Measurements from ENCODE around the gene EFNB2.

GRCh38 chr13:106535552-106536243, at the start of gene EFNB2:
- TF ChIP-seq CTCF (IDR thresholded peaks at IDR 0.05; ENCODE audit: low read depth, low read length, poor library complexity, severe bottlenecking) (no peak), EZH2phosphoT487 (IDR thresholded peaks at IDR 0.05; ENCODE audit: borderline replicate concordance, low read length) (no peak)
